GM19328 (cell line): ENCODE measurements around the gene RPRD1A.
"Not testable (repeated sequence)": the region's sequence is repeated elsewhere in the genome, so short reads cannot be mapped to it uniquely, and the experiment has no call there.

ENCODE experiments used
- ATAC-seq: cut with Tn5 transposase; IDR thresholded peaks from one replicate; pipeline ENCODE4 v1.9.1; 2021; ENCODE audit warnings: mild to moderate bottlenecking, moderate library complexity; ENCODE audit not compliant: unreplicated experiment

Gene RPRD1A

GRCh38 chr18:35972197-35973000, 95.0 kb downstream of the RPRD1A start, which contains the start of gene RMP24:
TSS of gene RMP24 (plus strand) at chr18:35972679.
- ATAC-seq = peak; percentile 90

GRCh38 chr18:35971661-35972196, 95.6 kb downstream of the RPRD1A start:
- peak; percentile 5 for ATAC-seq

GRCh38 chr18:35969676-35970075, 97.7 kb downstream of the RPRD1A start:
- ATAC-seq = no peak

- no peak for ATAC-seq
Observed at GRCh38 chr18:35968278-35968880, 99.0 kb downstream of the RPRD1A start.

- ATAC-seq = not testable (repeated sequence)
Observed at GRCh38 chr18:35967866-35968265, 99.5 kb downstream of the RPRD1A start.

GRCh38 chr18:35964319-35964718, 103.0 kb downstream of the RPRD1A start:
- ATAC-seq = no peak

- no peak for ATAC-seq
Observed at GRCh38 chr18:35962320-35962719, 105.0 kb downstream of the RPRD1A start.

- ATAC-seq = no peak
Observed at GRCh38 chr18:35956226-35956625, 111.1 kb downstream of the RPRD1A start.

- no peak for ATAC-seq
Observed at GRCh38 chr18:35953688-35954087, 113.7 kb downstream of the RPRD1A start.

- no peak for ATAC-seq
Observed at GRCh38 chr18:35950628-35950982, 116.8 kb downstream of the RPRD1A start.

GRCh38 chr18:35949903-35950627, 117.3 kb downstream of the RPRD1A start:
- no peak for ATAC-seq

GRCh38 chr18:35949090-35949489, 118.3 kb downstream of the RPRD1A start:
- ATAC-seq = no peak

- ATAC-seq = no peak
Observed at GRCh38 chr18:35948080-35948479, 119.3 kb downstream of the RPRD1A start.

- no peak for ATAC-seq
Observed at GRCh38 chr18:35942661-35943060, 124.7 kb downstream of the RPRD1A start.

- ATAC-seq = no peak
Observed at GRCh38 chr18:35942133-35942532, 125.2 kb downstream of the RPRD1A start.

- ATAC-seq = no peak
Observed at GRCh38 chr18:35941299-35941698, 126.1 kb downstream of the RPRD1A start.
